OCI-LY7 (cell line): ENCODE results near the gene FOXJ2. TPM values are rescaled to one million over a fixed set of nuclear protein-coding genes. Genes with fewer than 3 reads are reported as not detected.

Experiments used
- BruUV-seq: library from RNA; stranded (reverse); fragments of 400-500 nt; replicated peaks from 2 replicates; lab custom pipeline; 2021; lab: Mats Ljungman, UMichigan
- CTCF ChIA-PET: fragments of 300-600 bp; sonication (Branson Sonifier 250); formaldehyde crosslinking; loops from one replicate; lab custom pipeline; 2022; ENCODE audit warnings: antibody characterized with exemption; ENCODE audit not compliant: unreplicated experiment; lab: Charles Lee
- POLR2A ChIA-PET: fragments of 300-600 bp; sonication (Branson Sonifier 250); formaldehyde crosslinking; loops from one replicate; lab custom pipeline; 2022; ENCODE audit warnings: antibody characterized with exemption; lab: Charles Lee
- DNase-seq: peaks from one replicate; pipeline ENCODE4 v3.0.0-alpha.2; 2015; ENCODE audit warnings: low spot score
- H2AFZ ChIP-seq: fragments of 200-600 bp; sonication (generic), shearing (Covaris generic); 2 replicates; pipeline ENCODE4 v1.6.1; 2014; ENCODE audit warnings: mild to moderate bottlenecking, antibody characterized with exemption, low read length, moderate library complexity
- H3K27ac ChIP-seq: fragments of 200-600 bp; sonication (generic); 2 replicates; pipeline ENCODE4 v1.5.1; 2014; ENCODE audit warnings: mixed run types, low read depth, mild to moderate bottlenecking, moderate library complexity, low read length, inconsistent platforms; ENCODE audit not compliant: poor library complexity, severe bottlenecking
- H3K36me3 ChIP-seq: fragments of 200-600 bp; sonication (generic); 2 replicates; pipeline ENCODE4 v1.6.1; 2014; ENCODE audit warnings: mild to moderate bottlenecking, antibody characterized with exemption, low read length, moderate library complexity, mixed read lengths; ENCODE audit not compliant: insufficient read depth
- H3K4me1 ChIP-seq: fragments of 200-600 bp; sonication (generic); 2 replicates; pipeline ENCODE4 v1.5.1; 2014; ENCODE audit warnings: mild to moderate bottlenecking, low read length; ENCODE audit not compliant: insufficient read depth, poor library complexity, severe bottlenecking
- H3K4me2 ChIP-seq: fragments of 200-600 bp; sonication (generic); 2 replicates; pipeline ENCODE4 v1.6.1; 2014; ENCODE audit warnings: mild to moderate bottlenecking, low read length
- H3K4me3 ChIP-seq: fragments of 200-600 bp; sonication (generic); 2 replicates; pipeline ENCODE4 v1.5.1; 2014; ENCODE audit warnings: mild to moderate bottlenecking, low read depth, low read length; ENCODE audit not compliant: poor library complexity, severe bottlenecking
- H3K79me2 ChIP-seq: fragments of 200-600 bp; sonication (generic); 2 replicates; pipeline ENCODE4 v1.6.1; 2016; ENCODE audit warnings: low read depth, mild to moderate bottlenecking, low read length, moderate library complexity, mixed read lengths; ENCODE audit not compliant: insufficient read depth
- H3K9me2 ChIP-seq: fragments of 200-600 bp; sonication (generic); 2 replicates; pipeline ENCODE4 v1.6.1; 2016; ENCODE audit warnings: mild to moderate bottlenecking, low read length, mixed read lengths; ENCODE audit not compliant: insufficient read depth
- H3K9me3 ChIP-seq: fragments of 200-600 bp; sonication (generic); 2 replicates; pipeline ENCODE4 v1.6.1; 2014; ENCODE audit warnings: mild to moderate bottlenecking, mixed run types, low read length, mixed read lengths
- H4K20me1 ChIP-seq: fragments of 200-600 bp; sonication (generic); 2 replicates; pipeline ENCODE4 v1.6.1; 2014; ENCODE audit warnings: mild to moderate bottlenecking, antibody characterized with exemption, low read length, moderate library complexity, mixed read lengths; ENCODE audit not compliant: insufficient read depth
- EZH2phosphoT487 ChIP-seq: fragments of 200-600 bp; sonication (generic); IDR thresholded peaks from 2 replicates; pipeline ENCODE4 v1.6.1; 2018; ENCODE audit warnings: low read depth, borderline replicate concordance, mild to moderate bottlenecking, mixed run types, antibody characterized with exemption, low read length, moderate library complexity, mixed read lengths
- intact Hi-C: fragments of 100-400 bp; cut with micrococcal nuclease; formaldehyde crosslinking; loops from one replicate; pipeline ENCODE4 v1.10.0; 2022; ENCODE audit not compliant: unreplicated experiment
- total RNA-seq, 2 experiments: library from RNA; depleted of rRNA in 1 of 2; stranded (reverse); fragments of >200 nt in 1 of 2; shearing (Covaris generic) in 1 of 2; gene quantifications; 2 replicates each; pipeline ENCODE4 v1.2.3, GENCODE V29; 2014 to 2022
- TF ChIP-seq, protein P1 (sequence below): fragments of 200-600 bp; sonication (generic); conservative IDR thresholded peaks from 2 replicates; pipeline ENCODE4 v1.5.1; 2014; ENCODE audit warnings: mild to moderate bottlenecking, antibody characterized with exemption, low read length, moderate library complexity, mixed read lengths

Gene FOXJ2
- total RNA-seq, 2 experiments from 2014 or later = 5.7 to 9.3 TPM

DNA sequence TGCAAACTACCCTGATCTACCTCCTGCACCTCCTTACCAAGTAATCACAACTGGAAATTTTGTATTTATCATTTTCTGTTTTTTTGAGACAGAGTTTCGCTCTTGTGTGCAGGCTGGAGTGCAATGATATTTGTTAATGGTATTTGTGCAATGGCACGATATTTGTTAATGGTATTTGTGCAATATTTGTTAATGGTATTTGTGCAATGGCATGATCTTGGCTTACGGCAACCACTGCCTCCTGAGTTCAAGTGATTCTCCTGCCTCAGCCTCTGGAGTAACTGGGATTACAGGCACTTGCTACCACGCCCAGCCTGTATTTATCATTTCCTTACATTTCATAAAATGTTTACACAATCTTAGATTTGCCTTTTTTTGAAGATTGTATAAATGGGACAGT lies 43.9 kb downstream of the FOXJ2 start:
- Histone ChIP-seq H3K79me2 (peaks cover 8% of the 10 kb centered on the region; the same call in 1 of the 2 replicates), H2AFZ (no peak overlapping the region), H4K20me1 (no peaks in the 10 kb centered on the region), H3K4me2 (no peak overlapping the region), H3K4me1 (peaks cover 14% of the 10 kb centered on the region), H3K4me3 (no peak overlapping the region), H3K9me3 (no peaks in the 10 kb centered on the region), H3K9me2 (no peaks in the 10 kb centered on the region), H3K27ac (no peak overlapping the region), H3K36me3 (no peaks in the 10 kb centered on the region)
- POLR2A ChIA-PET = no interaction called here
- intact Hi-C loops = no loop called here
- DNase-seq = no peak
- CTCF ChIA-PET = interaction anchor here (1.4 kb wide), 1 partner anchor 31 kb away, joined by 3 read pairs; no protein-coding TSS in a partner anchor
- no peak for TF ChIP-seq EZH2phosphoT487
- TF ChIP-seq, protein P1, sequence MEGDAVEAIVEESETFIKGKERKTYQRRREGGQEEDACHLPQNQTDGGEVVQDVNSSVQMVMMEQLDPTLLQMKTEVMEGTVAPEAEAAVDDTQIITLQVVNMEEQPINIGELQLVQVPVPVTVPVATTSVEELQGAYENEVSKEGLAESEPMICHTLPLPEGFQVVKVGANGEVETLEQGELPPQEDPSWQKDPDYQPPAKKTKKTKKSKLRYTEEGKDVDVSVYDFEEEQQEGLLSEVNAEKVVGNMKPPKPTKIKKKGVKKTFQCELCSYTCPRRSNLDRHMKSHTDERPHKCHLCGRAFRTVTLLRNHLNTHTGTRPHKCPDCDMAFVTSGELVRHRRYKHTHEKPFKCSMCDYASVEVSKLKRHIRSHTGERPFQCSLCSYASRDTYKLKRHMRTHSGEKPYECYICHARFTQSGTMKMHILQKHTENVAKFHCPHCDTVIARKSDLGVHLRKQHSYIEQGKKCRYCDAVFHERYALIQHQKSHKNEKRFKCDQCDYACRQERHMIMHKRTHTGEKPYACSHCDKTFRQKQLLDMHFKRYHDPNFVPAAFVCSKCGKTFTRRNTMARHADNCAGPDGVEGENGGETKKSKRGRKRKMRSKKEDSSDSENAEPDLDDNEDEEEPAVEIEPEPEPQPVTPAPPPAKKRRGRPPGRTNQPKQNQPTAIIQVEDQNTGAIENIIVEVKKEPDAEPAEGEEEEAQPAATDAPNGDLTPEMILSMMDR = no peak
- no TSS peak for BruUV-seq

DNA sequence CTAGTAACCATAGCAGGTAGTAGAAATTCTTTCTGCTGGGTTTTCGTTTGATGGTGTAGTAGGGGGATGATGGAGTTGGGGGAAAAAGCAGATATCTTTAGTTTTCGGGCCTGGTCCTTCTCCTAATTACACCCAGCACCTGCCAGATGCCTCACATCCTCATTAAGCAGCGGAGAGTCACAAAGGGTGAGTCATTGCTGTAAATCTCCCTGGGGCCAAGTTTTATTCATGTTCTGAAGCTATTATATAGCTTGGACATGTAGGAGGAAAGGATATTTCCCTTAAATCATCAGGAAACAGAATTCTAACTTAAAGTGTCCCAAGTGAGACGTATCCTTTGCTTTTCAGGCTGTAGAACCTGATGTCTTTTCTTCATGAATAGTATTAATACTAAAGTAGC lies 44.7 kb downstream of the FOXJ2 start:
- no peak for TF ChIP-seq EZH2phosphoT487
- TF ChIP-seq, protein P1 = no peak
- no peaks in the 10 kb centered on the region for H3K9me2 ChIP-seq
- CTCF ChIA-PET = interaction anchor here (1.2 to 1.4 kb wide), 2 partner anchors 32 to 144 kb away, joined by 3 to 5 read pairs; no protein-coding TSS in a partner anchor
- no peak overlapping the region for H3K4me3 ChIP-seq
- intact Hi-C loops = no loop called here
- no peaks in the 10 kb centered on the region for H3K9me3 ChIP-seq
- no peak overlapping the region for H3K4me2 ChIP-seq
- peaks cover 14% of the 10 kb centered on the region for H3K4me1 ChIP-seq
- no TSS peak for BruUV-seq
- H3K36me3 ChIP-seq = no peaks in the 10 kb centered on the region
- H3K27ac ChIP-seq = no peak overlapping the region
- DNase-seq = no peak
- no peak overlapping the region for H2AFZ ChIP-seq
- peaks cover 9% of the 10 kb centered on the region; the same call in 1 of the 2 replicates for H3K79me2 ChIP-seq
- no peaks in the 10 kb centered on the region for H4K20me1 ChIP-seq
- POLR2A ChIA-PET = interaction anchor here (1.3 to 1.8 kb wide), 2 partner anchors 10 to 11 kb away, joined by 4 to 7 read pairs; partner anchors contain the start of gene C3AR1

DNA sequence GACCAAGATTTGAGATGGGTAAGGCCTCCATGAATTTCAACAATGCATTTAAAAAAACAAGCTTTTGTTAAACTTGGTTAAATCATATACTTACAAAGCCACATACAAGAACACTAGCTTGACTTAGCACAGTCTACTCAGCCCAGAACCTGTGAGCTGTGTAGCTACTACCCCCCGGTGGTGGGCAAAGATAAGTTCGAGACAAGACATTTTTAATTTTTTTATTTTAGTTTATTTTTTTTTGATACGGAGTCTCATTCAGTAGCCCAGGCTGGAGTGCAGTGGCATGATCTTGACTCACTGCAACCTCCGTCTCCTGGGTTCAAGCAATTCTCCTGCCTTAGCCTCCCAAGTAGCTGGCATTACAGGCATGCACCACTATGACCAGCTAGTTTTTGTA lies 45.9 kb downstream of the FOXJ2 start:
- DNase-seq = peak; percentile 66
- TF ChIP-seq EZH2phosphoT487 = no peak
- TF ChIP-seq, protein P1 = peak; percentile 73
- H3K4me1 ChIP-seq = peaks cover 21% of the 10 kb centered on the region
- no peak overlapping the region for H3K4me3 ChIP-seq
- no peaks in the 10 kb centered on the region for H3K36me3 ChIP-seq
- no peak overlapping the region for H3K27ac ChIP-seq
- intact Hi-C loops = loop anchor here (1.0 to 2.0 kb wide), 3 partner anchors 32 to 218 kb away; no protein-coding TSS in a partner anchor
- H3K9me3 ChIP-seq = no peaks in the 10 kb centered on the region
- CTCF ChIA-PET = interaction anchor here (1.2 kb wide), 2 partner anchors 30 to 145 kb away, joined by 4 to 5 read pairs; no protein-coding TSS in a partner anchor
- BruUV-seq = no TSS peak
- no peak overlapping the region for H3K4me2 ChIP-seq
- H2AFZ ChIP-seq = 0 out of 2 replicates have a peak overlapping the region, but pooled peaks have one; percentile 79
- H4K20me1 ChIP-seq = no peaks in the 10 kb centered on the region
- peaks cover 21% of the 10 kb centered on the region for H3K79me2 ChIP-seq
- POLR2A ChIA-PET = interaction anchor here (1.1 to 1.8 kb wide), 3 partner anchors 9 to 12 kb away, joined by 3 to 7 read pairs (median 4); partner anchors contain the start of gene C3AR1
- H3K9me2 ChIP-seq = no peaks in the 10 kb centered on the region
